Kidney (tissue), 14 donors: ENCODE results near the gene PRDM15. TPM values are rescaled to one million over a fixed set of nuclear protein-coding genes. Genes with fewer than 3 reads are reported as not detected.
"Not testable (repeated sequence)": the region's sequence is repeated elsewhere in the genome, so short reads cannot be mapped to it uniquely, and the experiment has no call there.

Source experiments
- DNase-seq, 5 donors: peaks; one replicate each; pipeline ENCODE4 v3.0.0-alpha.2; 2013 to 2020
- FAIRE-seq: peaks from 2 replicates; lab custom pipeline; 2012; peaks lifted over from hg19 to GRCh38; lab: Jason Lieb, UNC
- H3K27ac ChIP-seq, 2 donors: one replicate each; pipeline ENCODE4 v1.7.0; 2013; ENCODE audit warnings: low read depth in 2 of 2, low read length in 2 of 2, inconsistent platforms in 1 of 2
- H3K27me3 ChIP-seq: one replicate; pipeline ENCODE4 v1.7.1; 2013; ENCODE audit warnings: low read length, inconsistent platforms; ENCODE audit not compliant: control insufficient read depth, insufficient read depth
- H3K36me3 ChIP-seq, 3 donors: one replicate each; pipeline versions ENCODE4 v1.7.0 to v1.7.1; 2013; ENCODE audit warnings: low read length in 3 of 3, control low read depth in 1 of 3, inconsistent platforms in 1 of 3; ENCODE audit not compliant: insufficient read depth in 3 of 3, control insufficient read depth in 2 of 3
- H3K4me1 ChIP-seq, 3 donors: one replicate each; pipeline versions ENCODE4 v1.7.0 to v1.7.1; 2013; ENCODE audit warnings: low read length in 3 of 3, inconsistent platforms in 1 of 3, low read depth in 1 of 3; ENCODE audit not compliant: control insufficient read depth in 2 of 3, insufficient read depth in 2 of 3
- H3K4me3 ChIP-seq, 3 donors: one replicate each; pipeline versions ENCODE4 v1.7.0 to v1.8.1; 2013; ENCODE audit warnings: low read length in 3 of 3, control low read depth in 1 of 3, inconsistent platforms in 1 of 3
- H3K9ac ChIP-seq, 3 donors: one replicate each; pipeline versions ENCODE4 v1.7.0 to v1.7.1; 2013; ENCODE audit warnings: low read length in 3 of 3, control low read depth in 1 of 3, inconsistent platforms in 1 of 3
- H3K9me3 ChIP-seq, 3 donors: one replicate each; pipeline versions ENCODE4 v1.7.0 to v1.7.1; 2013; ENCODE audit warnings: low read length in 3 of 3, control low read depth in 1 of 3, inconsistent platforms in 1 of 3; ENCODE audit not compliant: control insufficient read depth in 2 of 3, insufficient read depth in 1 of 3
- intact Hi-C: fragments of 100-400 bp; cut with DNase I; formaldehyde crosslinking; loops from one replicate; pipeline ENCODE4 v1.11.1; 2022
- polyA plus RNA-seq: library from polyadenylated mRNA; stranded (reverse); fragments of 350-450 nt; fragmentation: Illumina TruSeq; extraction: RNeasy Lipid Tissue Mini Kit (QIAGEN cat#74804); gene quantifications from one replicate; pipeline ENCODE4 v1.2.3, GENCODE V29; 2014; ENCODE audit warnings: low read depth, low replicate concordance; ENCODE audit not compliant: insufficient read depth
- total RNA-seq: library from RNA; stranded (reverse); fragmentation: NEBNext Ultra II Directional; extraction: Animal tissue kit (Norgen Biotek cat#: 25700); gene quantifications from one replicate; pipeline ENCODE4 v1.2.1, GENCODE V29; 2021
- TF ChIP-seq, protein P1 (sequence below): IDR thresholded peaks from 3 replicates; pipeline ENCODE4 v1.5.1; 2012; ENCODE audit warnings: mild to moderate bottlenecking, moderate library complexity, borderline replicate concordance; ENCODE audit not compliant: insufficient read depth; ENCODE audit errors: extremely low read depth
- donor health status: control.
- donor health status: control.
- donor health status: control.
- donor health status: control.
- donor health status: control.
- donor health status: DM: yes; HTN: yes; CAD: no.
- donor health status: Normal renal cell carcinoma (clear cell type).

Gene PRDM15
- total and polyA plus RNA-seq, 2 donors from 2014 or later: 1.3 to 8.4 TPM

DNA sequence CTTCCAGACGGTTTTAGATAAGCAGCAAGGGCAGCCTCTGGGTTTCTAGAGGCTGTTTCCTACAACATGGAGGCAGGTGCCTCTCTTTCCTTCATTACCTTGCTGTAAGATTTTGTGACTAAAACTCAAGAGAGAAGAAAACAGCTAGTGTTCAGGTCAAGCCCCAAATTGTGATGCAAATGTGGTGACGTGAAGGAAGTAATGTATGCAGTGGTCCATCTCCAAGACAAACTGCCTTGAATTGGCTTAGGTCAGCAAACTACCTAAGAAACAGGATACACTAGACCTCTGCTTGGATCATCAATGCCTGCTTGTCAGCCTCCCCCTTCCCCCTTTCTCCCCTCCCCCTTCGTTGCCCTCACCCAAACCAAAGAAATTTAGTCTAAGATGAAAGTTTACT, 83.4 kb downstream of the PRDM15 start:
- no peak overlapping the region for H3K4me3 ChIP-seq
- FAIRE-seq (no peak), DNase-seq (no peak)
- TF ChIP-seq, protein P1, sequence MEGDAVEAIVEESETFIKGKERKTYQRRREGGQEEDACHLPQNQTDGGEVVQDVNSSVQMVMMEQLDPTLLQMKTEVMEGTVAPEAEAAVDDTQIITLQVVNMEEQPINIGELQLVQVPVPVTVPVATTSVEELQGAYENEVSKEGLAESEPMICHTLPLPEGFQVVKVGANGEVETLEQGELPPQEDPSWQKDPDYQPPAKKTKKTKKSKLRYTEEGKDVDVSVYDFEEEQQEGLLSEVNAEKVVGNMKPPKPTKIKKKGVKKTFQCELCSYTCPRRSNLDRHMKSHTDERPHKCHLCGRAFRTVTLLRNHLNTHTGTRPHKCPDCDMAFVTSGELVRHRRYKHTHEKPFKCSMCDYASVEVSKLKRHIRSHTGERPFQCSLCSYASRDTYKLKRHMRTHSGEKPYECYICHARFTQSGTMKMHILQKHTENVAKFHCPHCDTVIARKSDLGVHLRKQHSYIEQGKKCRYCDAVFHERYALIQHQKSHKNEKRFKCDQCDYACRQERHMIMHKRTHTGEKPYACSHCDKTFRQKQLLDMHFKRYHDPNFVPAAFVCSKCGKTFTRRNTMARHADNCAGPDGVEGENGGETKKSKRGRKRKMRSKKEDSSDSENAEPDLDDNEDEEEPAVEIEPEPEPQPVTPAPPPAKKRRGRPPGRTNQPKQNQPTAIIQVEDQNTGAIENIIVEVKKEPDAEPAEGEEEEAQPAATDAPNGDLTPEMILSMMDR: no peak
- no peak overlapping the region for H3K9ac ChIP-seq
- H3K9me3 ChIP-seq: peaks cover 0 to 7% (median 0%) of the 10 kb centered on the region in 3 donors
- intact Hi-C loops: no loop called here
- peaks cover 0 to 3% (median 0%) of the 10 kb centered on the region in 3 donors for H3K36me3 ChIP-seq
- no peak overlapping the region for H3K27ac ChIP-seq
- H3K4me1 ChIP-seq: no peaks in the 10 kb centered on the region
- H3K27me3 ChIP-seq: no peaks in the 10 kb centered on the region

DNA sequence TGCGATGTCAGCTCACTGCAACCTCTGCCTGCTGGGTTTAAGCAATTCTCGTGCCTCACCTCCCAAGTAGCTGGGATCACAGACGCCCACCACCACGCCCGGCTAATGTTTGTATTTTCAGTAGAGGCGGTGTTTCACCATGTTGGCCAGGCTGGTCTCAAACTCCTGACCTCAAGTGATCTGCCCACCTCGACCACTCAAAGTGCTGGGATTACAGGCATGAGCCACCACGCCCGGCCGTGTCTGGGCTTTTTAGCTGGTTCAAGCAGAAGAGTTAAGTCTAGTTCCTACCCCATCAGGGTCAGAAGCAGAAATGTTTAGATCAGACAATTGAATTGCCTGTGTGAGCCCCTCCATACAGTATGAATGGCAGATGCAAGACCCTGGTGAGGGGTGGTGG, 84.5 kb downstream of the PRDM15 start:
- FAIRE-seq: no peak
- Histone ChIP-seq H3K27ac (no peak overlapping the region), H3K36me3 (peaks cover 0 to 3% (median 0%) of the 10 kb centered on the region in 3 donors), H3K9me3 (peaks cover 0 to 7% (median 0%) of the 10 kb centered on the region in 3 donors), H3K9ac (no peak overlapping the region), H3K4me1 (no peaks in the 10 kb centered on the region), H3K4me3 (no peak overlapping the region), H3K27me3 (no peaks in the 10 kb centered on the region)
- TF ChIP-seq, protein P1: no peak
- intact Hi-C loops: no loop called here
- DNase-seq: no peak

DNA sequence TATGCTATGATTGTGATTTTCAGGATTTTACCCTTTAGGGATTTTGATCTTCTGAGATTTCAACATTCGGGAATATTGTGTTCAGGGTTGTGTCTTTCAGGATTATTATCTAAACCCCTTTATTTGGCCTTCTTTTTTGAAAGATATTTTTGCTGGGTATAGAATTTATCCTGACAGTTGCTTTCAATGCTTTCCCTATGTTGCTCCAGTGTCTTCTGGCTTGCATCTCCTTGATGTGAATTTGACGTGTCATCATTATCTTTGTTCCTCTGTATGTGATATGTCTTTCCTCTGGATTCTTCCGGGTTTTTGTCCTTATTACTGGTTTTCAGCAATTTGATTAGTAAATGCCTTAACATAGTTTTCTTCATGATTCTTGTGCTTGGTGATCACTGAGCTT, 86.4 kb downstream of the PRDM15 start:
- Histone ChIP-seq H3K36me3 (no peaks in the 10 kb centered on the region), H3K27me3 (no peaks in the 10 kb centered on the region), H3K4me3 (no peak overlapping the region), H3K9ac (no peak overlapping the region), H3K27ac (no peak overlapping the region), H3K4me1 (no peaks in the 10 kb centered on the region), H3K9me3 (peaks cover 0 to 7% (median 0%) of the 10 kb centered on the region in 3 donors)
- intact Hi-C loops: no loop called here
- TF ChIP-seq, protein P1: no peak
- FAIRE-seq (no peak), DNase-seq (no peak)

DNA sequence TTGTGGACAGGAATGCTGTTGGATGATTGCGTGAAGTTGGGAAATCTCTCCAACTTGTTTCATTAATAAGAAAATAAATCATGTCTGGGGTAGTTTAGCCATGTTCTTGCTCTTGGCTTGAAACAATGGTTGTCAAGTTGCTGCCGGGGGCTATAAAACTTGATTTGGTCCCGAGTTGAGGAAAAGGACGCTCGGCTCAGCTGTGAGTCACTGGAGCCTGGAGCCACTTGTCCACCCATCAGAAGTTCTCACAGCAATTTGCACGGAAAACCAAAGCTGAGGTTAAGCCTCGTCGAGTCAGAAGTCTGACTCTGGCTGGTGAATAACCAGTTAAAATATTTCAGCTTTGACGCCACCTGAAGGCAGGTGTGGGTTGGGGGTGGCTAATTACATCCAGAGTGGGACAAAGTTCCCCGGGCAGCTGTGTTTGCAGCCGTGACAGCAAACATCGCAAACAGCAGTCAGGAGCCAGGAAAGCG, 92.6 kb downstream of the PRDM15 start:
- no peaks in the 10 kb centered on the region for H3K36me3 ChIP-seq
- TF ChIP-seq, protein P1: no peak
- FAIRE-seq: no peak
- peaks cover 0 to 4% (median 2%) of the 10 kb centered on the region in 3 donors for H3K4me1 ChIP-seq
- intact Hi-C loops: no loop called here
- H3K27ac ChIP-seq: no peak overlapping the region
- H3K9me3 ChIP-seq: no peaks in the 10 kb centered on the region
- H3K9ac ChIP-seq: no peak overlapping the region
- DNase-seq: peak in 4 of 5 donors; percentile 48 to 81 (median 54)
- no peak overlapping the region for H3K4me3 ChIP-seq
- no peaks in the 10 kb centered on the region for H3K27me3 ChIP-seq

DNA sequence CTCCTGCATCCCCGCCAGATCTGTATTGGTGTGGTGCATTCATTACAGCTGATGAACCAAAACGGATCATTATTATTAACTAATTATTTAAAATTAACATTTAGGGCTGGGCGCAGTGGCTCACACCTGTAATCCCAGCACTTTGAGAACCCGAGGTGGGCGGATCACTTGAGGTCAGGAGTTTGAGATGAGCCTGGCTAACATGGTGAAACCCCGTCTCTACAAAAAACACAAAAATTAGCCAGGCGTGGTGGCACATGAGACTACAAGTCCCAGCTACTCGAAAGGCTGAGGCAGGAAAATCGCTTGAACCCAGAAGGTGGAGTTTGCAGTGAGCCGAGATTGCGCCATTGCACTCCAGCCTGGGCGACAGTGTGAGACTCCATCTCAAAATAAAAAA, 93.9 kb downstream of the PRDM15 start:
- DNase-seq: peak in 1 of 5 donors; percentile 25
- H3K4me3 ChIP-seq, H3K4me1 ChIP-seq, H3K27ac ChIP-seq, H3K36me3 ChIP-seq, H3K9me3 ChIP-seq, intact Hi-C loops, H3K9ac ChIP-seq, FAIRE-seq, H3K27me3 ChIP-seq: not testable (repeated sequence)
